Testis (tissue), 2 donors: ENCODE results near the gene ACER2.

ENCODE experiments used
- CTCF ChIP-seq, 3 experiments: fragments of 450-650 bp in 2 of 3; fragments of 200-600 bp in 1 of 3; sonication (generic) in 1 of 3; IDR thresholded peaks; one replicate each; pipeline ENCODE4 v1.5.1; 2016 to 2019; ENCODE audit warnings: antibody characterized with exemption in 3 of 3, mild to moderate bottlenecking in 2 of 3, moderate library complexity in 1 of 3
- POLR2A ChIP-seq: fragments of 450-650 bp; IDR thresholded peaks from one replicate; pipeline ENCODE4 v1.6.1; 2017; ENCODE audit warnings: antibody characterized with exemption, mild to moderate bottlenecking, moderate library complexity

- no peak for TF ChIP-seq CTCF (IDR thresholded peaks at IDR 0.05)
- TF ChIP-seq POLR2A: no peak
Observed at GRCh38 chr9:19431361-19432171, 22.8 kb downstream of the ACER2 start.
